ENCODE results near the gene LIMK1. TPM values are rescaled to one million over a fixed set of nuclear protein-coding genes. Genes with fewer than 3 reads are reported as not detected.

LIMK1 gene
- total and polyA plus RNA-seq, 2 of the 13 experiments (the other 11 are each of a cell fraction or from before 2014, with no cell fraction given), result 8.9 to 18.8 TPM

DNA sequence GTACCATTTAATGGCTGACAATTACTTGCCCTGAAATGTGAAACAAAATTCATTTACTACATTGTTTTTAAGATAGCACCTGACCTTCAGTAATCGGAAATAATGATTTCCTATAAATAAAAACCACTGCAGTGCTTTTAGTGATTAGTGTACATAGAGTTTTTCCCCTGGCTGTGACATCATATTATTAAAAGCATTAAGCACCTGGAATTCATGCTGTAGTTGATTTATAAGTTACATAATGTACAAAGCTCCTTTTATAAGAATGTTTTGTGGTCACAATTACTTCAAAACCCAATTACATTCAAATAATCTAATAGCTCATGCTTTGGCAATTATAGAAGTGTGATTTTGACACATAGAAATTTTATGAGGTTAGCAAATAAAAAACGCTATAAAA lies 46.3 kb downstream of the LIMK1 start (continued):
- TF ChIP-seq, protein P1, sequence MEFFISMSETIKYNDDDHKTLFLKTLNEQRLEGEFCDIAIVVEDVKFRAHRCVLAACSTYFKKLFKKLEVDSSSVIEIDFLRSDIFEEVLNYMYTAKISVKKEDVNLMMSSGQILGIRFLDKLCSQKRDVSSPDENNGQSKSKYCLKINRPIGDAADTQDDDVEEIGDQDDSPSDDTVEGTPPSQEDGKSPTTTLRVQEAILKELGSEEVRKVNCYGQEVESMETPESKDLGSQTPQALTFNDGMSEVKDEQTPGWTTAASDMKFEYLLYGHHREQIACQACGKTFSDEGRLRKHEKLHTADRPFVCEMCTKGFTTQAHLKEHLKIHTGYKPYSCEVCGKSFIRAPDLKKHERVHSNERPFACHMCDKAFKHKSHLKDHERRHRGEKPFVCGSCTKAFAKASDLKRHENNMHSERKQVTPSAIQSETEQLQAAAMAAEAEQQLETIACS (CRISPR knock-in tag; IDR thresholded peaks at IDR 0.05), result no peak
- TF ChIP-seq GABPA (IDR thresholded peaks at IDR 0.05; ENCODE audit: low read depth, low read length) (no peak), GABPA (CRISPR knock-in tag; IDR thresholded peaks at IDR 0.05; ENCODE audit: low read depth) (no peak), THYN1 (CRISPR knock-in tag; IDR thresholded peaks at IDR 0.05; ENCODE audit: borderline replicate concordance, low read depth) (no peak), CREB1 (IDR thresholded peaks at IDR 0.05) (no peak), CREB1 (CRISPR knock-in tag; IDR thresholded peaks at IDR 0.05) (no peak)
- TF ChIP-seq, protein P2, sequence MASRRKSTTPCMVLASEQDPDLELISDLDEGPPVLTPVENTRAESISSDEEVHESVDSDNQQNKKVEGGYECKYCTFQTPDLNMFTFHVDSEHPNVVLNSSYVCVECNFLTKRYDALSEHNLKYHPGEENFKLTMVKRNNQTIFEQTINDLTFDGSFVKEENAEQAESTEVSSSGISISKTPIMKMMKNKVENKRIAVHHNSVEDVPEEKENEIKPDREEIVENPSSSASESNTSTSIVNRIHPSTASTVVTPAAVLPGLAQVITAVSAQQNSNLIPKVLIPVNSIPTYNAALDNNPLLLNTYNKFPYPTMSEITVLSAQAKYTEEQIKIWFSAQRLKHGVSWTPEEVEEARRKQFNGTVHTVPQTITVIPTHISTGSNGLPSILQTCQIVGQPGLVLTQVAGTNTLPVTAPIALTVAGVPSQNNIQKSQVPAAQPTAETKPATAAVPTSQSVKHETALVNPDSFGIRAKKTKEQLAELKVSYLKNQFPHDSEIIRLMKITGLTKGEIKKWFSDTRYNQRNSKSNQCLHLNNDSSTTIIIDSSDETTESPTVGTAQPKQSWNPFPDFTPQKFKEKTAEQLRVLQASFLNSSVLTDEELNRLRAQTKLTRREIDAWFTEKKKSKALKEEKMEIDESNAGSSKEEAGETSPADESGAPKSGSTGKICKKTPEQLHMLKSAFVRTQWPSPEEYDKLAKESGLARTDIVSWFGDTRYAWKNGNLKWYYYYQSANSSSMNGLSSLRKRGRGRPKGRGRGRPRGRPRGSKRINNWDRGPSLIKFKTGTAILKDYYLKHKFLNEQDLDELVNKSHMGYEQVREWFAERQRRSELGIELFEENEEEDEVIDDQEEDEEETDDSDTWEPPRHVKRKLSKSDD (CRISPR knock-in tag; IDR thresholded peaks at IDR 0.05; ENCODE audit: low read depth), result no peak

DNA sequence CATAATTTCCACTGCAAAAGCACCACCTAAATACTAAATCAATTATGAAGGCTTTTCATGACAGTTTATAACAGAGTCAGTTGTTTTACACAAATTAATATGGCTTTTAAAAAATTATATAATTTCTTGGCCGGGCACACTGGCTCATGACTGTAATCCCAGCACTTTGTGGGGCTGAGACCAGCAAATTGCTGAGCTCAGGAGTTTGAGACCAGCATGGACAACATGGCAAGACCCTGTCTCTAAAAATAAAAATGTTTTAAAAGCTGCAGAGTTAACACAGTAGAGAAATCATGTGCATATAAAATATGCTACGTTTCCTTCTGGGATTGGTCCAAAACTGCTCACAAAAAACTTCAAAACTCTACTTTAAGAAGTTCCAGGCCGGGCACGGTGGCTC lies 46.9 kb downstream of the LIMK1 start:
- ATAC-seq (no peak), DNase-seq (ENCODE audit: low spot score) (no peak), FAIRE-seq (no peak)
- intact Hi-C loops (cut with micrococcal nuclease; ENCODE audit: unreplicated experiment) (no loop called here), in situ Hi-C loops (cut with HindIII; ENCODE audit: extremely low pct_ligation_motif_present, low pct_unique_long_range_greater_than_20kb) (no loop called here)
- TF ChIP-seq RFX3 (CRISPR knock-in tag; IDR thresholded peaks at IDR 0.05) (no peak), SP1 (IDR thresholded peaks at IDR 0.05) (no peak), SP1 (CRISPR knock-in tag; IDR thresholded peaks at IDR 0.05) (no peak), TEAD3 (CRISPR knock-in tag; optimal IDR thresholded peaks at IDR 0.05; ENCODE audit: borderline replicate concordance) (no peak), MAFK (conservative IDR thresholded peaks at IDR 0.05 in 1 of 2, IDR thresholded peaks at IDR 0.05 in 1 of 2; ENCODE audit: low read length in 2 of 2) (peak; percentile 53 to 73), ARNTL (CRISPR knock-in tag; IDR thresholded peaks at IDR 0.05) (no peak), MAFF (IDR thresholded peaks at IDR 0.05; ENCODE audit: low read depth, low read length) (0 out of 2 replicates have a peak, but pooled peaks have one; percentile 35), EHMT2 (IDR thresholded peaks at IDR 0.05; ENCODE audit: borderline replicate concordance, low read depth, low read length) (no peak), CBX2 (IDR thresholded peaks at IDR 0.05; ENCODE audit: low read depth, low read length) (no peak), CBX2 (CRISPR knock-in tag; IDR thresholded peaks at IDR 0.05; ENCODE audit: low read depth) (no peak), CREB1 (IDR thresholded peaks at IDR 0.05) (no peak), CREB1 (CRISPR knock-in tag; IDR thresholded peaks at IDR 0.05) (no peak), ZNF670 (CRISPR knock-in tag; IDR thresholded peaks at IDR 0.05; ENCODE audit: borderline replicate concordance) (no peak), MAF1 (CRISPR knock-in tag; IDR thresholded peaks at IDR 0.05; ENCODE audit: borderline replicate concordance) (no peak), DR1 (CRISPR knock-in tag; IDR thresholded peaks at IDR 0.05) (no peak)
- TF ChIP-seq, protein P3, sequence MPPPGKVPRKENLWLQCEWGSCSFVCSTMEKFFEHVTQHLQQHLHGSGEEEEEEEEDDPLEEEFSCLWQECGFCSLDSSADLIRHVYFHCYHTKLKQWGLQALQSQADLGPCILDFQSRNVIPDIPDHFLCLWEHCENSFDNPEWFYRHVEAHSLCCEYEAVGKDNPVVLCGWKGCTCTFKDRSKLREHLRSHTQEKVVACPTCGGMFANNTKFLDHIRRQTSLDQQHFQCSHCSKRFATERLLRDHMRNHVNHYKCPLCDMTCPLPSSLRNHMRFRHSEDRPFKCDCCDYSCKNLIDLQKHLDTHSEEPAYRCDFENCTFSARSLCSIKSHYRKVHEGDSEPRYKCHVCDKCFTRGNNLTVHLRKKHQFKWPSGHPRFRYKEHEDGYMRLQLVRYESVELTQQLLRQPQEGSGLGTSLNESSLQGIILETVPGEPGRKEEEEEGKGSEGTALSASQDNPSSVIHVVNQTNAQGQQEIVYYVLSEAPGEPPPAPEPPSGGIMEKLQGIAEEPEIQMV (CRISPR knock-in tag; IDR thresholded peaks at IDR 0.05; ENCODE audit: low read depth), result no peak
- Histone ChIP-seq H4K20me1 (ENCODE audit: insufficient read depth, low read length) (no peaks in the 10 kb centered on the region), H3K79me2 (ENCODE audit: insufficient read depth, low read length) (no peaks in the 10 kb centered on the region), H3K27ac (ENCODE audit: extremely low read length, insufficient read depth, low read length) (no peak overlapping the region), H3K4me3 (replicated peaks in 1 of 3; ENCODE audit: insufficient read depth in 1 of 3, low read depth in 2 of 3, low read length in 3 of 3) (no peak overlapping the region), H3K27me3 (ENCODE audit: control insufficient read depth in 1 of 2, insufficient read depth in 2 of 2, low read length in 2 of 2) (no peaks in the 10 kb centered on the region), H3K9ac (ENCODE audit: insufficient read depth, low read depth, low read length) (no peak overlapping the region), H3K4me1 (ENCODE audit: insufficient read depth, low read length) (no peaks in the 10 kb centered on the region), H3K4me2 (ENCODE audit: low read depth, low read length) (no peak overlapping the region), H2AFZ (ENCODE audit: low read length) (no peak overlapping the region), H3K9me3 (ENCODE audit: low read length) (no peaks in the 10 kb centered on the region), H3K36me3 (replicated peaks in 1 of 2; ENCODE audit: control insufficient read depth in 1 of 2, insufficient read depth in 2 of 2, low read length in 2 of 2) (no peaks in the 10 kb centered on the region)
- BruUV-seq (replicated peaks), result no TSS peak
- ChIA-PET CTCF (ENCODE audit: low intra/inter-chr PET ratio, low total read pairs) (no interaction called here), POLR2A (no interaction called here)
- WGBS (ENCODE audit: low lambda C conversion rate), result 40% methylated on average over 4 of the region's 4 CpGs

All from HepG2 (cell line).